Measurements from ENCODE around the gene NSD1.

- TF ChIP-seq CTCF (IDR thresholded peaks at IDR 0.05): no peak
- no peak for TF ChIP-seq POLR2A (IDR thresholded peaks at IDR 0.05)
These were observed 7.9 kb downstream of the NSD1 start for GRCh38 chr5:177141496-177141895.
